ENCODE data around the gene MAP2K5.
A peak's percentile ranks its signal among the peaks of the same experiment; 100 is the strongest.

Gene MAP2K5

DNA sequence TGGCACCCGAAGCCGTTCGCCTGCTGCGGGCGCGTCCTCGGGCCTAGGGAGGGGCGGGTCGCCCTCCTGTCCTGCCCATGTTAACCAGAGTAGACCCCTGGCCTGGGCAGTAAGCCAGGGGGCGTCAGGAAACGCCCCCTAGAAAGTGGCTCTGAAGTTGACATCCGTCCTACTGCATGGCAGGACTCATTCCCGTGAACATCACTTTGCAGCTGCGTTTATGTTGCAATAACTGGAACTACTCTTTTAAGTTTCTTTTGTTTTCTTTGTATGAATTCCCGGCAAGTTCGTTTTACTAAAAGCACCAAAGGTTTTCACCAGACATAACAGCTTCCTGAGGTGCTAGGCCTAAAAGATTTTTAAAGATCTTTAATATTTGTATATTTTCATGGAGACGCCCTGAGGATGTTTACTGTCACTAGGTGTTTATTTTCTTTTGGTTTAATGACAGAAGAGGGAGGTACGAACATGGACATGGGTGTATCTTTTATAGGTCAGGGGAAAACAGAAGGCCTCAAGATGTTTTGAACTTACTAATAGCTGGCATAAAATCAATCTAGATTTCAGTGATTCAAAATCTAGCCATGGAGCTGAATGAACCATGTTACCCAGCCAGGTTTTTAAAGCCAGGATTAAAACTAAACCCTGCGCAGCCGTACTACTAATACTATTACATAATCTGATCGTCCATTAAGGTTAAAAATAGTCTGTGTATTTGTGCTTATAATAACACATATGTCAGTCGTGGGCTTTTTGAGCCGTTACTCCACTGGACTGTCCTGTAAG is 20.5 kb upstream of the MAP2K5 start:
- peak; percentile 23 for DNase-seq

DNA sequence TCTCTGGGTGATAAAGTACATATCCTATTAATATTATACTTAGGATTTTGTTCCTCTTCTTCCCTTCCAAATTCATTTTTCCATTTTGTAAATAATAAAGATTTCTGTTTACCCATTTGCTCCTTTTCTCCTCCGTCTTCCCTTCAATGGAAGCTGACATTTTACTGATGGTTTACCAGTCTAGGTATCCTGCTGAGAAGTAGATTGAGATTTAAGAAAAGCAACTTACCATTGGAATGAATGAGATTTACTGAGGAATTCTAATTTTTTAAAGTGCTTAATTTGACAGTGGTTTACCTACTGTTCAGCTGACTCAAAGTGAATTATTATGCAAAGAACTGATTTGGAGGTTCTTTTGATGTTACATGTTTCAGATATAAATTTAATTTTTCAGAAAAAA is 19.2 kb upstream of the MAP2K5 start:
- DNase-seq = no peak

- no peak for DNase-seq
Measured at GRCh38 chr15:67524235-67524634, 18.3 kb upstream of the MAP2K5 start.

DNA sequence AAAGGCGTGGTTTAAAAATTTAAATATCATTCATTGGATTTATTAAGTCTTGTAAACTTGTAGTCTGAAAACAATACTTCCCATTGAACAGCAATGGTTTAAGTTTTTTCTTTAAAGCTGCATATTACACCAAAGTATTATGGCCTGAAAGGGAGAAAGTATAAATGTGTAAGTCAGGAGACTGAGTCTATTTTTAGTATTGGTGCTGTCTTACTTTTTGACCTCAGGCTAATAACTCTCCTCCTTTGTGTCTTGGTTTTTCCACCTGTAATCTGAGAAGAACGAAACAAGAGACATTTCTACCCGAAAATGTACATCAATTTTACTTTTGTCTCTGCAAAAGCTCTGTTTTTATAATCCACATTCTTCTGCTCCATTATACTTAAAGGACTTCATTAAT is 14.0 kb upstream of the MAP2K5 start:
- no peak for DNase-seq

GRCh38 chr15:67531379-67531914 is 11.1 kb upstream of the MAP2K5 start:
- no peak for DNase-seq

DNA sequence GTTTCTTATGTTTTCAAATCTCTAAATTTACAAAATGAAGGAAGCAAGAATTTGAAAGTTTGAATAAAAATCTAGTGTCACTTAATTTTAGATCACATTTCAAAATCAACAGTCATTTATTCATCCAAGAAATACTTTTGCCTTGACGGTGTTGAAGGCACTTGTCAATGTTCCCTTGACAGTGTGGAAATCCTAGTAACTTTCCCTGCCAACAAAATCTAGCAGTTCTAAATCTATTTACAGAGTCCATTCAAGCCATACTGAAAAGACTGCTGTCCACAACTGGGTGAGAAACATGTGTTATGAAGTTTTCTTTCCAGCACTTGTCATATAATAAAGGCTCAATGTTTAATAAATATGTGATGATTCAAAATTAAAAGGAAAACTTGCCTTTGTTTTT is 8.6 kb upstream of the MAP2K5 start:
- DNase-seq = no peak

DNA sequence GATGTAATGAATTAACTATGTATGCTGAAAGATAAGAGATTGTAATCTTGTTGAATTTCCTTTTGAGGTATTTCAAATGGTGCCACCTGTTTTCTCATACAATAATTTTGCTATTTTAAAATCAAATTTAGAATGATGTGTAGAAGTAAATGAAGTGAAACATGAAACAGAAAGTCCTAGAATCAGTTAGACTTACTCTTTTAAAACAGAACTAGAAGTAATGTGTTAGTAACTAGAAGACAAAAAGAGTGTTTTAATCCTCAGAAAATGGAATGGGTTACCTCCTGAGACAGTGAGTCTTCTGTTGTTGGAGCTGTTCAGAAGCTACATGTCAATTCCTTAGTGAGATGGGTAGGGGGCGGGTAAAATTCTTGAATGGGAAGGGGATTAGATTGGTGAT is 8.1 kb upstream of the MAP2K5 start:
- no peak for DNase-seq

- DNase-seq = no peak
Measured at GRCh38 chr15:67537771-67538170, 4.7 kb upstream of the MAP2K5 start.

- no peak for DNase-seq
Measured at GRCh38 chr15:67543348-67543718, 830 bp downstream of the MAP2K5 start.

GRCh38 chr15:67544475-67544874 is 2.0 kb downstream of the MAP2K5 start:
- no peak for DNase-seq

- no peak for DNase-seq
Measured at GRCh38 chr15:67545864-67546263, 3.4 kb downstream of the MAP2K5 start.

- no peak for DNase-seq
Measured at GRCh38 chr15:67547064-67547463, 4.6 kb downstream of the MAP2K5 start.

GRCh38 chr15:67547836-67548235 is 5.3 kb downstream of the MAP2K5 start:
- no peak for DNase-seq

- no peak for DNase-seq
Measured at GRCh38 chr15:67548236-67548852, 5.8 kb downstream of the MAP2K5 start.

DNA sequence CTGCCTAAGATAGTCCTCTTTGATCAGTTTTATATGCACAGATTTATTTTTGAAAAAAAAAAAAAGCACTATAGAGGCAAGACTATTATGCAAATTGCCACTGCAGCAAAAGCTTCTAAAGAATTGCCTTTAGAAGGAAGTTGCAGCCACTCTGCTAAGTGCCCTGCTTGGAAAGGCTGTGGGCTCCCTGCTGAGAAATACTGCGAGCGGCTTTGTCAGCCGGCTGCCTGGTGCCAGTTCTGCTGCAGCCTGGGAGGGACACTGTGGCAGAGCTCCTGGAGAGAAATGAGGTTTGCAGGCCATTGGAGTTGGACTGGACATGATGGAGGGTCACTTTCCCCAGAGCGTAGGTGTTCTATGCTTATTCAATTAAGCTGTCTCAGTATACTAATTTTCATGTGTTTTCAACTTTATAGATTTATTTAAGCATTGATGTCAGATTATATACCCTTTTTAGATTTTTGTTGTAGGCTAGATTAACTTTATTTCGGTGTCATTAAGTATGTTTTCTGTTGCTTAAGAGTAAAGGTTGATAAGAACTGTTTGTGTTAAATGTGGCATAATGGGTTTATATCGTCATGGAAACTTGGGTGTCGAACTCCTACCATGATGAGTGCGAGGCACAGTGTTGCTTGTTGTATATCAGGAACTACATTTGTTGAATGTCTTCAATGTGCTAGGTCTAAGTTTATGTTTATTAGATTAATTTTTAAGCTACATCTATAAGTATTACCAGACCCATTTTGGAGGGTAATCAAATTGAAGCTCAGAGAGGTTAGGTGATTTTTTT is 6.6 kb downstream of the MAP2K5 start:
- DNase-seq = no peak

DNA sequence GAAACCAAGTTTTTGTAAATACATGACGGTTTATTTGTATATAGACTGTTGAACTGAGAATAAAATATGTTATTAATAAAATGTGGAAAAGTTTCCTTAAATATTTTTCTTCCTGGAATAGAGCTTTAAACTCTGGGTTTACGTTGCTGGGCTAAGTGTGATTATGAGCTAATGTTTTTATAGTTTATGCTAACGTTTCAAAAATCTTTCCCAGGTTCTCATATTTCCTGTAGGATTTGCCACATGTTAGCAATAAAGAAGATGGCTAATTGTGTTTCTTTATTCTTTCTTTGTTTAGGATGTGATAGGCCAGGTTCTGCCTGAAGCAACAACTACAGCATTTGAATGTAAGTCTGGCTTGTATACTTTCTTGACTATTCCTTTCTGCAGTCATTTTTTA is 7.2 kb downstream of the MAP2K5 start:
- DNase-seq = no peak

DNA sequence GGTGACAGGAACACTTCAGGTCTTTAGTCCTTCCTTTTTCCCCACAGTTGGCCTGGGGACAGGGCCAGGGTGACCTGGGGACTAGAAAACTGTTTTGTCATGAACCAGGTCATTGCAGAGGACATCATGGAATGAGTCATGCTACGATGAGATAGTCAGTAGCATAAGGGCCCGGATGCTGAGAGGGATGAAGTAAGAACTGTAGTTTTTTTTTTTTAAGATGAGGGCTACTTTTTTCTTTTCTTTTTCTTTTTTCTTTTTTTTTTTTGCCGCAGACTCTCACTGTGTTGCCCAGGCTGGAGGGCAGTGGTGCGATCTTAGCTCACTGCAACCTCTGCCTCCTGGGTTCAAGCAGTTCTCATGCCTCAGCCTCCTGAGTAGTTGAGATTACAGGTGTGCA is 8.0 kb downstream of the MAP2K5 start:
- no peak for DNase-seq

DNA sequence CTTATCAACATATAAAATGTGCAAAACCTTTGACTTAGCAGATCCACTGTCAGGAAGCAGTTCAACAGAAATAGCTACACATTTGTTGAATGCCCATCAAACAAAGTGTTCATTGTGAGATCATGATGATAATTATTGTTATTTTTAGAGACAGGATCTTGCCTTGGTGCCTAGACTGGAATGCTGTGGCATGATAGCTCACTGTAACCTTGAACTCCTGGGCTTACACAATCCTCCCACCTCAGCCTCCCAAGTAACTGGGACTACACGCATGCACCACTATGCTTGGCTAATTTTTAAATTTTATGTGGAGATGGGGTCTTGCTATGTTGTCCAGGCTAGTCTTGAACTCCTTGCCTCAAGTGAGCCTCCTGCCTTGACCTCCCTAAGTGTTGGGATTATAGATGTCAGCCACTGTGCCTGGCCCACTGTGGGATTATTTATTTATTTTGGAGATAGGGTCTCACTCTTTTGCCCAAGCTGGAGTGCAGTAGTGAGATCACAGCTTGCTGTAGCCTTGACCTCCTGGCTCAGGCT is 8.8 kb downstream of the MAP2K5 start:
- DNase-seq = no peak

- no peak for DNase-seq
Measured at GRCh38 chr15:67554580-67554979, 12.1 kb downstream of the MAP2K5 start.

DNA sequence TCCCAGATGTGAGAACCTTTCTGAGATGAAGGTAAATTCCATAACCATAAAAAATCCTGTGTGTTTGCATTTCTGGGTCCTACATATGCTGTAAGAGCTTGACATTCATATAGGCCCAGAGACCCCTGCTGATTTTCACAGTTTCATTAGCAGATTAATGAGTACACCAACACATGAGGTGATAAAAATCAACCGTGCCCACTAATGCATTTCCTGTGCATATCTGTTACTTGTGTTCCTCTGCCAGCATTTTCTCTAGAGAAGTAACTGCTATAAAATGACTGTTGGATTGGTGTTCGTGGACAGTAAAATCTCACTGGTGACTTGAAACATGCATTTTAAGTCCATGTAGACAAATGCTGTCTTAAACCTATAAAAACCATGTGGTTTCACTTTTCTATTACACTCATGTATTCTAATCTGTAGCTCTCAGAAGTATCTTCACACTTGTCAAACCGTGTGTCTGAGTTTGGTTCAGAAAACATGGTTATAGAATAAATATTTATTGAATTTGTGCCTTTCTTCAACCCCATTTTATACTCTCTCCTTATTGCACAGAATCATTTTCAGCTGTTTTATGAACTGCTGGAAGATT is 14.6 kb downstream of the MAP2K5 start:
- DNase-seq = no peak

DNA sequence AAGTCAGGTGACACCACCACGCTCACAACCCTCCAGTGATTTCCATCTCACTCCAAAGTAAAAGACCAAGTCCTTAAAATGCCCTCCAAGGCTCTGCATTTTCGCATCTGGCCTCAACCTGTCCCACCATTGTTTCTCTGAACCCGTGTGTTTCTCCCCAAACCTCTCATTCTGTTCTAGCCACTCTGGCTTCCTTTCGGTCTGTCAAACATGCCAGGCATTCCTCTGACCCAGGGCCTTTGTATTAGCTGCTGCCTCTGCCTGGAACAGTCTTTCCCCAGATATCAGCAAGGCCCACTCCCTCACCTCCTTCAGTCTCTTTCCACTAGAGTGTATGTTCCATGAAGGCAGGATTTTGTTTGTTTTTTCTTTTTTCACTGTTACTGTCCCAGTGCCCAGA is 16.0 kb downstream of the MAP2K5 start:
- no peak for DNase-seq

GRCh38 chr15:67559158-67559557 is 16.7 kb downstream of the MAP2K5 start:
- no peak for DNase-seq

DNA sequence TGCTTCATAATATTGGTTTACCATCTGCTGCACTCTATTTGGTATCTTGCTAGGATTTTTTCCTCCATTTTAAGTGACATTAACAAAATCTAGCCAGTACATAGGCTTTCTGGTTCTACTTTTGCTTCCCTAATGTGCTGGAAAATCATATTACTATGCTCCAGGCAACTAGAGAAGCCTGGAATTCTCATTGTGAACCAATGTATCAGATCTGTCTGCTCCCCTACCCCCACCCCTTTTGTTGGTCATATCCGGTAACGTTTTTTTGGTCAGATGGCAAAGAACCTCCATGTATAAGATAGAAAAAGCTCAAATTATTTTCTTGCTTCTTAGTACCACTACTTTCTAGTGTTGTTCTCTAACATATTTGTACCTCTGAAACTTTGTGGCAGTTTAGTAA is 17.1 kb downstream of the MAP2K5 start:
- no peak for DNase-seq

Data from NCI-H1694 treated with DMSO at 0.1 percent for 48 hours (cell line).